Measurements from ENCODE around the gene RABGAP1L. TPM values are rescaled to one million over a fixed set of nuclear protein-coding genes. Genes with fewer than 3 reads are reported as not detected.

The RABGAP1L gene
- total and polyA plus RNA-seq, 2 of the 8 experiments (the other 6 are each of a cell fraction or from before 2014, with no cell fraction given) = 33.3 to 156 TPM

DNA sequence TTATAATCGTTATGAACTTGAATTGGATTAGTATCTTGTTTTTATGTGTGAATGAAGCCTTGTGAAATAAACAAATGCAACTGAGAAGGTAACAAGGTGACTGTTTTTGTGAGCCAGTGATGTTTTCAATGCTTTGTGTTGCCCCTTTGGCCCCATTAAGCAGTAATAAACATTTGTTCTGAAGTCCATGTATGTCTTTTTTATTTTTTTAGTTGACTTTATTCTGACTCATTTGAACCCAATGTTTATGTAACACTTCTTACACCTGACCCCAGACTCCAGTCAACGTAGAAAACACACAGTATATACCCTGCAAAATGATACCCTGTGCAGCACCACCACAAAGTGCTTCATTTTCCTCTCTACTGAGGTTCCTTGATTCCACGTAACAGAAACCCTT is 835.8 kb downstream of the RABGAP1L start:
- Histone ChIP-seq H3K4me1 (replicated peaks in 1 of 4; ENCODE audit: control insufficient read depth in 3 of 4, insufficient read depth in 4 of 4, low read length in 3 of 4) (no peaks in the 10 kb centered on the region), H4K20me1 (replicated peaks in 1 of 2; ENCODE audit: control insufficient read depth in 1 of 2, insufficient read depth in 2 of 2, low read length in 2 of 2) (no peaks in the 10 kb centered on the region), H3K9me3 (ENCODE audit: insufficient read depth in 2 of 2, low read depth in 1 of 2, low read length in 1 of 2) (no peaks in the 10 kb centered on the region), H2BK5ac (ENCODE audit: low read depth, low read length) (no peak overlapping the region), H3K27ac (ENCODE audit: low read depth, low read length) (no peak overlapping the region), H2BK15ac (ENCODE audit: low read length) (no peak overlapping the region), H3K9ac (replicated peaks in 1 of 4; ENCODE audit: extremely low read depth in 1 of 4, low read depth in 3 of 4, low read length in 3 of 4) (no peak overlapping the region), H3K23me2 (ENCODE audit: low read depth, low read length) (peaks cover 4% of the 10 kb centered on the region; the same call in 1 of the 2 replicates), H4K5ac (ENCODE audit: insufficient read length, low read depth, low read length) (no peak overlapping the region), H4K91ac (replicated peaks; ENCODE audit: insufficient read length, low read length) (no peak overlapping the region), H3K79me2 (ENCODE audit: control insufficient read depth in 1 of 2, insufficient read depth in 2 of 2, low read length in 2 of 2) (peaks cover under 1 to 1% of the 10 kb centered on the region in 2 experiments; a peak in 2 of 4 replicates), H3K4me2 (ENCODE audit: insufficient read depth in 1 of 2, low read depth in 2 of 2, low read length in 2 of 2) (no peak overlapping the region), H2AFZ (ENCODE audit: low read length) (no peak overlapping the region), H3K56ac (replicated peaks; ENCODE audit: insufficient read length, low read depth, low read length) (no peak overlapping the region), H3K36me3 (ENCODE audit: control insufficient read depth in 2 of 4, insufficient read depth in 4 of 4, low read length in 3 of 4) (peaks cover 0 to 37% (median 17%) of the 10 kb centered on the region in 4 experiments; a peak in 6 of 8 replicates), H3K79me1 (ENCODE audit: low read depth, low read length) (no peaks in the 10 kb centered on the region), H3K23ac (ENCODE audit: insufficient read length) (no peak overlapping the region), H2BK12ac (ENCODE audit: low read depth, low read length) (no peak overlapping the region), H3K14ac (ENCODE audit: insufficient read length) (no peak overlapping the region), H4K8ac (ENCODE audit: extremely low read depth, insufficient read depth, low read length) (no peak overlapping the region), H2AK5ac (ENCODE audit: low read depth, low read length) (no peak overlapping the region), H3K4me3 (ENCODE audit: extremely low read depth in 1 of 4, insufficient read depth in 2 of 4, low read depth in 3 of 4, low read length in 4 of 4) (no peak overlapping the region), H2BK20ac (ENCODE audit: low read length) (no peak overlapping the region), H3K18ac (ENCODE audit: extremely low read depth, low read length) (no peak overlapping the region), H2BK120ac (replicated peaks; ENCODE audit: low read depth, low read length) (no peak overlapping the region), H3K4ac (replicated peaks; ENCODE audit: insufficient read length, low read depth, low read length) (no peak overlapping the region), H3K27me3 (replicated peaks in 1 of 4; ENCODE audit: control insufficient read depth in 3 of 4, extremely low read depth in 1 of 4, insufficient read depth in 3 of 4, low read length in 3 of 4) (no peaks in the 10 kb centered on the region)
- ChIA-PET POLR2A (ENCODE audit: partially characterized antibody) (interaction anchor here (1.1 to 1.5 kb wide), 2 partner anchors 9 to 12 kb away, joined by 3 to 8 read pairs; no protein-coding TSS in a partner anchor), CTCF (ENCODE audit: partially characterized antibody) (no interaction called here)
- DNase-seq (ENCODE audit: low read depth in 1 of 2, low spot score in 2 of 2) (no peak), FAIRE-seq (no peak)
- WGBS, 2 experiments (ENCODE audit: extremely low coverage in 1 of 2, insufficient coverage in 1 of 2, insufficient read length in 1 of 2, insufficient replicate concordance in 2 of 2, low coverage in 1 of 2, low lambda C conversion rate in 2 of 2, missing lambda C conversion rate in 1 of 2) = 82% methylated on average over 3 of the region's 3 CpGs; no CpG with 5 or more reads in 1 of the 2 experiments

Data from H1 (cell line).